ENCODE measurements around the gene CHKA.

DNA sequence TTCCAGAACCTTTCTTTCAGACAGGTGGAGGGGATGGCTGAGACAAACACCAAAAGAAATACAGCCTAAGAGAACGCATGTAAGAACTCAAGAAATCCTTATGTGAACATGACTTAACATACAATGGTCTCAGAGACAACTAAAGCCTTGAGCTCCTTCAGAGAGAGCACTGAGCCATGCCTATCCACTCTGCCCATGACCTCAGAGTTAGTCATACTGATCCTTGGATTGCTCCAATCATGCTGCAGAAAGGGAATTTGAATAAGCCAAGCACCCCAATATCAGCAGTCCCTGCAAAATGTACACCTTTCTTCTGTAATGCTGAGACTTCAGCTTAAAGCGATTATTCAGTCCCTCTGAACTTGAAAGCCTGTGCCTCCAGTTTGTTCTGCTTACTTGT is 43.2 kb upstream of the CHKA start:
- no peak for TF ChIP-seq POLR2A (IDR thresholded peaks at IDR 0.05)
- TF ChIP-seq CTCF (IDR thresholded peaks at IDR 0.05), result no peak
